HL-60 (cell line): ENCODE results near the gene MYO1E.

Experiments used
- GABPA ChIP-seq: IDR thresholded peaks from 2 replicates; pipeline ENCODE4 v1.6.1; 2012; ENCODE audit warnings: low read depth
- POLR2AphosphoS5 ChIP-seq: IDR thresholded peaks from 2 replicates; pipeline ENCODE4 v1.6.1; 2012; ENCODE audit warnings: low read depth
- SPI1 ChIP-seq: IDR thresholded peaks from 2 replicates; pipeline ENCODE4 v1.6.1; 2012; ENCODE audit warnings: low read depth, mild to moderate bottlenecking, borderline replicate concordance
- TF ChIP-seq, protein P1 (sequence below): IDR thresholded peaks from one replicate; pipeline ENCODE4 v1.5.1; 2011; ENCODE audit warnings: low read length, control low read depth, inconsistent platforms; ENCODE audit not compliant: insufficient read depth
- TF ChIP-seq, protein P2 (sequence below): IDR thresholded peaks from 2 replicates; pipeline ENCODE4 v1.6.1; 2012; ENCODE audit warnings: low read depth; ENCODE audit not compliant: insufficient replicate concordance

DNA sequence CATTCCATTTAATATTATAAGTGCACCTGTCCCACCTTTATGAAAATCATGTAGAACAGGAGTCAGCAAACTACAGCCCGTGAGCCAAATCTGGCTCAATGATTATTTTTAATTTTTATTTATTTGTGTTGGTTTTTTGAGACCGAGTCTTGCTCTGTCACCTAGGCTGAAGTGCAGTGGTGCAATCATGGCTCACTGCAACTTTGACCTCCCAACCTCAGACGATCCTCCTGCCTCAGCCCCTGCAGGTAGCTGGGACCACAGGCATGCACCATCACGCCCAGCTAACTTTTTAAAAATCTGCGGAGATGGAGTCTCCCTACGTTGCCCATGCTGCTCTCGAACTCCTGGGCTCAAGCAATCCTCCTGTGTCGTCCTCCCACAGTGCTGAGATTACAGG is 42.0 kb downstream of the MYO1E start:
- TF ChIP-seq, protein P1, sequence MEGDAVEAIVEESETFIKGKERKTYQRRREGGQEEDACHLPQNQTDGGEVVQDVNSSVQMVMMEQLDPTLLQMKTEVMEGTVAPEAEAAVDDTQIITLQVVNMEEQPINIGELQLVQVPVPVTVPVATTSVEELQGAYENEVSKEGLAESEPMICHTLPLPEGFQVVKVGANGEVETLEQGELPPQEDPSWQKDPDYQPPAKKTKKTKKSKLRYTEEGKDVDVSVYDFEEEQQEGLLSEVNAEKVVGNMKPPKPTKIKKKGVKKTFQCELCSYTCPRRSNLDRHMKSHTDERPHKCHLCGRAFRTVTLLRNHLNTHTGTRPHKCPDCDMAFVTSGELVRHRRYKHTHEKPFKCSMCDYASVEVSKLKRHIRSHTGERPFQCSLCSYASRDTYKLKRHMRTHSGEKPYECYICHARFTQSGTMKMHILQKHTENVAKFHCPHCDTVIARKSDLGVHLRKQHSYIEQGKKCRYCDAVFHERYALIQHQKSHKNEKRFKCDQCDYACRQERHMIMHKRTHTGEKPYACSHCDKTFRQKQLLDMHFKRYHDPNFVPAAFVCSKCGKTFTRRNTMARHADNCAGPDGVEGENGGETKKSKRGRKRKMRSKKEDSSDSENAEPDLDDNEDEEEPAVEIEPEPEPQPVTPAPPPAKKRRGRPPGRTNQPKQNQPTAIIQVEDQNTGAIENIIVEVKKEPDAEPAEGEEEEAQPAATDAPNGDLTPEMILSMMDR = no peak
- TF ChIP-seq, protein P2, sequence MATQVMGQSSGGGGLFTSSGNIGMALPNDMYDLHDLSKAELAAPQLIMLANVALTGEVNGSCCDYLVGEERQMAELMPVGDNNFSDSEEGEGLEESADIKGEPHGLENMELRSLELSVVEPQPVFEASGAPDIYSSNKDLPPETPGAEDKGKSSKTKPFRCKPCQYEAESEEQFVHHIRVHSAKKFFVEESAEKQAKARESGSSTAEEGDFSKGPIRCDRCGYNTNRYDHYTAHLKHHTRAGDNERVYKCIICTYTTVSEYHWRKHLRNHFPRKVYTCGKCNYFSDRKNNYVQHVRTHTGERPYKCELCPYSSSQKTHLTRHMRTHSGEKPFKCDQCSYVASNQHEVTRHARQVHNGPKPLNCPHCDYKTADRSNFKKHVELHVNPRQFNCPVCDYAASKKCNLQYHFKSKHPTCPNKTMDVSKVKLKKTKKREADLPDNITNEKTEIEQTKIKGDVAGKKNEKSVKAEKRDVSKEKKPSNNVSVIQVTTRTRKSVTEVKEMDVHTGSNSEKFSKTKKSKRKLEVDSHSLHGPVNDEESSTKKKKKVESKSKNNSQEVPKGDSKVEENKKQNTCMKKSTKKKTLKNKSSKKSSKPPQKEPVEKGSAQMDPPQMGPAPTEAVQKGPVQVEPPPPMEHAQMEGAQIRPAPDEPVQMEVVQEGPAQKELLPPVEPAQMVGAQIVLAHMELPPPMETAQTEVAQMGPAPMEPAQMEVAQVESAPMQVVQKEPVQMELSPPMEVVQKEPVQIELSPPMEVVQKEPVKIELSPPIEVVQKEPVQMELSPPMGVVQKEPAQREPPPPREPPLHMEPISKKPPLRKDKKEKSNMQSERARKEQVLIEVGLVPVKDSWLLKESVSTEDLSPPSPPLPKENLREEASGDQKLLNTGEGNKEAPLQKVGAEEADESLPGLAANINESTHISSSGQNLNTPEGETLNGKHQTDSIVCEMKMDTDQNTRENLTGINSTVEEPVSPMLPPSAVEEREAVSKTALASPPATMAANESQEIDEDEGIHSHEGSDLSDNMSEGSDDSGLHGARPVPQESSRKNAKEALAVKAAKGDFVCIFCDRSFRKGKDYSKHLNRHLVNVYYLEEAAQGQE = no peak
- TF ChIP-seq POLR2AphosphoS5 = no peak
- TF ChIP-seq GABPA = no peak
- TF ChIP-seq SPI1 = no peak
